Liver (tissue), 9 donors: Measurements from ENCODE around the gene GNG12. TPM values are rescaled to one million over a fixed set of nuclear protein-coding genes. Genes with fewer than 3 reads are reported as not detected.

Source experiments
- DNase-seq: peaks from one replicate; pipeline ENCODE4 v3.0.0-alpha.2; 2017; ENCODE audit warnings: low spot score
- H3K27ac ChIP-seq, 2 donors: one replicate each; pipeline ENCODE4 v1.7.0; 2013; ENCODE audit warnings: inconsistent platforms in 2 of 2, low read length in 2 of 2, control low read depth in 1 of 2, low read depth in 1 of 2, mild to moderate bottlenecking in 1 of 2
- H3K27me3 ChIP-seq, 4 donors: one replicate each; pipeline versions ENCODE4 v1.6.1 to v1.7.0; 2013; ENCODE audit warnings: low read length in 3 of 4, inconsistent platforms in 1 of 4, mild to moderate bottlenecking in 1 of 4, moderate library complexity in 1 of 4; ENCODE audit not compliant: control insufficient read depth in 4 of 4, insufficient read depth in 4 of 4
- H3K36me3 ChIP-seq, 4 donors: one replicate each; pipeline versions ENCODE4 v1.6.1 to v1.7.0; 2013; ENCODE audit warnings: low read length in 3 of 4, mild to moderate bottlenecking in 3 of 4, low read depth in 1 of 4, moderate library complexity in 1 of 4; ENCODE audit not compliant: control insufficient read depth in 4 of 4, insufficient read depth in 3 of 4
- H3K4me1 ChIP-seq, 4 donors: one replicate each; pipeline versions ENCODE4 v1.6.1 to v1.7.0; 2013; ENCODE audit warnings: low read length in 3 of 4, mild to moderate bottlenecking in 3 of 4, moderate library complexity in 1 of 4; ENCODE audit not compliant: control insufficient read depth in 4 of 4, insufficient read depth in 4 of 4
- H3K4me3 ChIP-seq, 3 donors: one replicate each; pipeline versions ENCODE4 v1.6.1 to v1.7.0; 2013; ENCODE audit warnings: low read length in 3 of 3, control low read depth in 1 of 3, low read depth in 1 of 3, mild to moderate bottlenecking in 1 of 3
- H3K9ac ChIP-seq, 2 donors: one replicate each; pipeline ENCODE4 v1.7.0; 2013; ENCODE audit warnings: low read length in 2 of 2, mild to moderate bottlenecking in 2 of 2, moderate library complexity in 2 of 2, control low read depth in 1 of 2, low read depth in 1 of 2
- H3K9me3 ChIP-seq, 4 donors: one replicate each; pipeline versions ENCODE4 v1.6.1 to v1.7.0; 2013; ENCODE audit warnings: low read length in 3 of 4; ENCODE audit not compliant: control insufficient read depth in 4 of 4
- ATF3 ChIP-seq: IDR thresholded peaks from 2 replicates; pipeline ENCODE4 v1.6.1; 2016; ENCODE audit warnings: antibody characterized with exemption
- CTCF ChIP-seq: fragments of 150-350 bp; IDR thresholded peaks from 2 replicates; pipeline ENCODE4 v1.5.1; 2017; ENCODE audit warnings: improper control_type of control experiment, low read depth, low read length; ENCODE audit not compliant: missing input control
- EGR1 ChIP-seq, 2 donors: IDR thresholded peaks; 2 replicates each; pipeline ENCODE4 v1.6.1; 2016 to 2018; ENCODE audit warnings: antibody characterized with exemption in 2 of 2, low read depth in 2 of 2
- FOXA1 ChIP-seq: IDR thresholded peaks from 2 replicates; pipeline ENCODE4 v1.6.1; 2016; ENCODE audit warnings: antibody characterized with exemption
- FOXA2 ChIP-seq: IDR thresholded peaks from 2 replicates; pipeline ENCODE4 v1.6.1; 2016; ENCODE audit warnings: antibody characterized with exemption
- GABPA ChIP-seq, 2 donors: IDR thresholded peaks in 1 of 2; conservative IDR thresholded peaks in 1 of 2; 2 replicates each; pipeline ENCODE4 v1.6.1; 2016; ENCODE audit warnings: antibody characterized with exemption in 2 of 2, mild to moderate bottlenecking in 1 of 2, moderate library complexity in 1 of 2
- HNF4A ChIP-seq, 2 donors: conservative IDR thresholded peaks; 2 replicates each; pipeline ENCODE4 v1.6.1; 2016; ENCODE audit warnings: antibody characterized with exemption in 2 of 2, mild to moderate bottlenecking in 2 of 2
- HNF4G ChIP-seq: IDR thresholded peaks from 2 replicates; pipeline ENCODE4 v1.6.1; 2016; ENCODE audit warnings: antibody characterized with exemption
- JUND ChIP-seq, 2 donors: IDR thresholded peaks; 2 replicates each; pipeline ENCODE4 v1.6.1; 2016; ENCODE audit warnings: antibody characterized with exemption in 2 of 2
- MAX ChIP-seq: IDR thresholded peaks from 2 replicates; pipeline ENCODE4 v1.6.1; 2016; ENCODE audit warnings: antibody characterized with exemption
- NR2F2 ChIP-seq: IDR thresholded peaks from 2 replicates; pipeline ENCODE4 v1.6.1; 2016; ENCODE audit warnings: antibody characterized with exemption
- RAD21 ChIP-seq, 2 donors: IDR thresholded peaks; 2 replicates each; pipeline ENCODE4 v1.6.1; 2016; ENCODE audit warnings: antibody characterized with exemption in 2 of 2, mild to moderate bottlenecking in 2 of 2
- REST ChIP-seq: IDR thresholded peaks from 2 replicates; pipeline ENCODE4 v1.6.1; 2016; ENCODE audit warnings: antibody characterized with exemption, mild to moderate bottlenecking
- RXRA ChIP-seq, 2 donors: IDR thresholded peaks; 2 replicates each; pipeline ENCODE4 v1.6.1; 2017 to 2018; ENCODE audit warnings: antibody characterized with exemption in 2 of 2, mild to moderate bottlenecking in 1 of 2
- SP1 ChIP-seq: IDR thresholded peaks from 2 replicates; pipeline ENCODE4 v1.6.1; 2018; ENCODE audit warnings: antibody characterized with exemption, mild to moderate bottlenecking
- TAF1 ChIP-seq: conservative IDR thresholded peaks from 2 replicates; pipeline ENCODE4 v1.6.1; 2016; ENCODE audit warnings: antibody characterized with exemption, mild to moderate bottlenecking
- YY1 ChIP-seq: IDR thresholded peaks from 2 replicates; pipeline ENCODE4 v1.6.1; 2016; ENCODE audit warnings: antibody characterized with exemption, mild to moderate bottlenecking
- ZBTB33 ChIP-seq: IDR thresholded peaks from 2 replicates; pipeline ENCODE4 v1.6.1; 2016; ENCODE audit warnings: antibody characterized with exemption
- WGBS: extraction: QIAGEN DNeasy Blood & Tissue Kit; methylation state at CpG from one replicate; pipeline ENCODE4 v1.1.7; 2013; 5-methylcytosine and 5-hydroxymethylcytosine counted together
- polyA plus RNA-seq, 2 donors: library from polyadenylated mRNA; stranded (reverse) in 1 of 2; unstranded in 1 of 2; fragments of 200-250 nt in 1 of 2; fragments of >200 nt in 1 of 2; fragmentation: Nextera tagmentation in 1 of 2; extraction: Ambion mirVana in 1 of 2; gene quantifications; one replicate each; pipeline versions ENCODE4 v1.2.1 to v1.2.3, GENCODE V29; 2013 to 2015
- total RNA-seq, 2 donors: library from RNA; depleted of rRNA; stranded (reverse); fragments of >200 nt; gene quantifications; one replicate each; pipeline ENCODE4 v1.2.3, GENCODE V29; 2014
- donor health status: healthy.
- donor health status: healthy.
- donor health status: healthy.
- donor health status: healthy.
- donor health status: healthy.

Gene GNG12
- total and polyA plus RNA-seq, 4 donors, result 15.4 to 26.1 (median 19.7) TPM

- 82% methylated on average over 6 of the region's 6 CpGs for WGBS
- Histone ChIP-seq H3K27me3 (no peaks in the 10 kb centered on the region), H3K36me3 (no peaks in the 10 kb centered on the region), H3K4me3 (no peak overlapping the region), H3K9ac (no peak overlapping the region), H3K27ac (no peak overlapping the region), H3K4me1 (peaks cover 0 to 33% (median 21%) of the 10 kb centered on the region in 4 donors), H3K9me3 (no peaks in the 10 kb centered on the region)
- no peak for TF ChIP-seq EGR1 (IDR thresholded peaks at IDR 0.05; ENCODE audit: low read depth in 2 of 2)
- no peak for TF ChIP-seq YY1
- no peak for TF ChIP-seq CTCF
- no peak for TF ChIP-seq MAX
- TF ChIP-seq ZBTB33, result no peak
- no peak for TF ChIP-seq TAF1
- no peak for TF ChIP-seq SP1
- no peak for TF ChIP-seq RAD21 (IDR thresholded peaks at IDR 0.05)
- TF ChIP-seq FOXA1, result no peak
- TF ChIP-seq JUND (IDR thresholded peaks at IDR 0.05), result no peak
- no peak for TF ChIP-seq HNF4G
- no peak for TF ChIP-seq REST
- no peak for TF ChIP-seq NR2F2
- TF ChIP-seq ATF3, result no peak
- no peak for TF ChIP-seq GABPA (IDR thresholded peaks at IDR 0.05 in 1 of 2, conservative IDR thresholded peaks at IDR 0.05 in 1 of 2)
- no peak for TF ChIP-seq HNF4A (conservative IDR thresholded peaks at IDR 0.05)
- no peak for TF ChIP-seq FOXA2
- TF ChIP-seq RXRA (IDR thresholded peaks at IDR 0.05), result no peak
- no peak for DNase-seq
Observed at GRCh38 chr1:67713057-67713846, 120.0 kb downstream of the GNG12 start.
